SU-DHL-6 (cell line): Measurements from ENCODE around the gene SYNJ2.
"Not testable (repeated sequence)": the region's sequence is repeated elsewhere in the genome, so short reads cannot be mapped to it uniquely, and the experiment has no call there.

Experiments
- H2AFZ ChIP-seq: fragments of 200-600 bp; sonication (generic); 2 replicates; pipeline ENCODE4 v1.6.1; 2014; ENCODE audit warnings: low read depth, mild to moderate bottlenecking, moderate library complexity, mixed read lengths, antibody characterized with exemption, low read length; ENCODE audit not compliant: severe bottlenecking
- H3F3A ChIP-seq: fragments of 200-600 bp; shearing (Covaris generic); 2 replicates; pipeline ENCODE4 v1.6.0; 2016; ENCODE audit warnings: antibody characterized with exemption, mild to moderate bottlenecking; ENCODE audit not compliant: insufficient read depth
- H3K27ac ChIP-seq: fragments of 200-600 bp; sonication (generic); 2 replicates; pipeline ENCODE4 v1.5.1; 2016; ENCODE audit warnings: low read depth, mild to moderate bottlenecking, low read length, moderate library complexity, mixed read lengths
- H3K27me3 ChIP-seq: fragments of 200-600 bp; sonication (generic), shearing (Covaris generic); 2 replicates; pipeline ENCODE4 v1.6.0; 2014; ENCODE audit warnings: mild to moderate bottlenecking, low read length
- H3K36me3 ChIP-seq: fragments of 200-600 bp; sonication (generic); 2 replicates; pipeline ENCODE4 v1.6.1; 2014; ENCODE audit warnings: mild to moderate bottlenecking, low read length, mixed read lengths
- H3K4me2 ChIP-seq: fragments of 300-600, 200-600 bp; shearing (Covaris generic), sonication (generic); 2 replicates; pipeline ENCODE4 v1.6.0; 2014; ENCODE audit warnings: low read length, low read depth, mild to moderate bottlenecking; ENCODE audit not compliant: poor library complexity, severe bottlenecking
- H3K4me3 ChIP-seq: fragments of 200-600 bp; sonication (generic); 2 replicates; pipeline ENCODE4 v1.5.1; 2014; ENCODE audit warnings: antibody characterized with exemption, low read length, mild to moderate bottlenecking, mixed read lengths; ENCODE audit not compliant: insufficient read depth, poor library complexity, severe bottlenecking
- H3K79me2 ChIP-seq: fragments of 200-600 bp; sonication (generic); 2 replicates; pipeline ENCODE4 v1.6.1; 2014; ENCODE audit warnings: mild to moderate bottlenecking, low read length, moderate library complexity; ENCODE audit not compliant: insufficient read depth
- H3K9ac ChIP-seq: fragments of 200-600 bp; sonication (generic); 2 replicates; pipeline ENCODE4 v1.7.0; 2014; ENCODE audit warnings: mild to moderate bottlenecking, low read length
- H3K9me2 ChIP-seq: fragments of 200-600 bp; sonication (generic); replicated peaks from 2 replicates; pipeline ENCODE4 v1.6.1; 2014; ENCODE audit warnings: low read length; ENCODE audit not compliant: insufficient read depth
- H3K9me3 ChIP-seq: fragments of 200-600 bp; sonication (generic); 2 replicates; pipeline ENCODE4 v1.6.1; 2014; ENCODE audit warnings: low read length, mixed read lengths; ENCODE audit not compliant: insufficient read depth
- H4K20me1 ChIP-seq: fragments of 200-600 bp; sonication (generic); 2 replicates; pipeline ENCODE4 v1.6.1; 2014; ENCODE audit warnings: low read depth, mild to moderate bottlenecking, antibody characterized with exemption, low read length, moderate library complexity, mixed read lengths
- CTCF ChIP-seq: fragments of 200-600 bp; sonication (generic); IDR thresholded peaks from one replicate; pipeline ENCODE4 v1.5.1; 2017; ENCODE audit warnings: antibody characterized with exemption, mild to moderate bottlenecking, low read length, moderate library complexity; ENCODE audit not compliant: insufficient read depth, poor library complexity, severe bottlenecking
- EZH2phosphoT487 ChIP-seq: fragments of 200-600 bp; sonication (generic), shearing (Covaris generic); conservative IDR thresholded peaks from 2 replicates; pipeline ENCODE4 v1.6.1; 2018; ENCODE audit warnings: mild to moderate bottlenecking, antibody characterized with exemption, low read length, moderate library complexity, mixed read lengths

SYNJ2 gene

GRCh38 chr6:157967486-157967885 lies 14.2 kb upstream of the SYNJ2 start:
- Histone ChIP-seq H3K9ac (no peak overlapping the region), H3K9me3 (no peaks in the 10 kb centered on the region), H3K4me2 (no peak overlapping the region), H3K4me3 (no peak overlapping the region), H3K27me3 (no peaks in the 10 kb centered on the region), H3K27ac (no peak overlapping the region), H4K20me1 (no peaks in the 10 kb centered on the region), H3F3A (no peaks in the 10 kb centered on the region), H3K9me2 (no peaks in the 10 kb centered on the region), H3K36me3 (no peaks in the 10 kb centered on the region), H2AFZ (no peak overlapping the region), H3K79me2 (no peaks in the 10 kb centered on the region)
- no peak for TF ChIP-seq CTCF
- TF ChIP-seq EZH2phosphoT487 = no peak

- not testable (repeated sequence) for H3K9me2 ChIP-seq, H4K20me1 ChIP-seq, H3F3A ChIP-seq
Measured at GRCh38 chr6:157972177-157972576, 9.5 kb upstream of the SYNJ2 start.

GRCh38 chr6:157974341-157974894 lies 7.2 kb upstream of the SYNJ2 start:
- Histone ChIP-seq H3K79me2 (no peaks in the 10 kb centered on the region), H3K9me3 (no peaks in the 10 kb centered on the region), H3K9me2 (no peaks in the 10 kb centered on the region), H3K36me3 (no peaks in the 10 kb centered on the region), H3K4me3 (no peak overlapping the region), H4K20me1 (no peaks in the 10 kb centered on the region), H2AFZ (no peak overlapping the region), H3K9ac (no peak overlapping the region), H3K27ac (no peak overlapping the region), H3F3A (no peaks in the 10 kb centered on the region), H3K4me2 (no peak overlapping the region), H3K27me3 (no peaks in the 10 kb centered on the region)
- TF ChIP-seq EZH2phosphoT487 (no peak), CTCF (no peak)

More at GRCh38 chr6:157972177-157972576, 9.5 kb upstream of the SYNJ2 start:
- not testable (repeated sequence) for H3K79me2 ChIP-seq, H3K36me3 ChIP-seq, H3K27me3 ChIP-seq, H3K9me3 ChIP-seq, H2AFZ ChIP-seq, H3K9ac ChIP-seq, H3K27ac ChIP-seq, H3K4me3 ChIP-seq, H3K4me2 ChIP-seq

GRCh38 chr6:157974967-157975366 lies 6.7 kb upstream of the SYNJ2 start:
- no peaks in the 10 kb centered on the region for H3K27me3 ChIP-seq
- TF ChIP-seq EZH2phosphoT487 = no peak
- TF ChIP-seq CTCF = no peak
- no peaks in the 10 kb centered on the region for H3K9me2 ChIP-seq
- no peaks in the 10 kb centered on the region for H3K9me3 ChIP-seq
- H3K9ac ChIP-seq = no peak overlapping the region
- H3K4me2 ChIP-seq = no peak overlapping the region
- no peaks in the 10 kb centered on the region for H3K79me2 ChIP-seq
- no peaks in the 10 kb centered on the region for H3K36me3 ChIP-seq
- no peak overlapping the region for H3K4me3 ChIP-seq
- H4K20me1 ChIP-seq = no peaks in the 10 kb centered on the region
- H3F3A ChIP-seq = no peaks in the 10 kb centered on the region
- no peak overlapping the region for H2AFZ ChIP-seq
- H3K27ac ChIP-seq = no peak overlapping the region
